SK-N-SH (cell line): Measurements from ENCODE around the gene HSF4. TPM values are rescaled to one million over a fixed set of nuclear protein-coding genes. Genes with fewer than 3 reads are reported as not detected.

Experiments used
- CTCF ChIA-PET: fragments of 300-600, 350-600 bp; formaldehyde crosslinking; extraction: SDS; loops from one replicate; lab custom pipeline; 2021; lab: Yijun Ruan, JAX
- POLR2A ChIA-PET: fragments of 350-600 bp; sonication (Branson Sonifier 250); formaldehyde crosslinking; extraction: SDS; loops from one replicate; lab custom pipeline; 2020; ENCODE audit warnings: antibody characterized with exemption, inconsistent platforms; lab: Yijun Ruan, JAX
- DNase-seq: peaks from one replicate; pipeline ENCODE4 v3.0.0; 2012
- H2AFZ ChIP-seq: fragments of 200-600 bp; sonication (generic); 2 replicates; pipeline ENCODE4 v1.8.1; 2016; ENCODE audit warnings: antibody characterized with exemption, mild to moderate bottlenecking, low read depth
- H3F3A ChIP-seq: fragments of 200-600 bp; sonication (generic); replicated peaks from 2 replicates; pipeline ENCODE3; 2016; ENCODE audit warnings: antibody characterized with exemption, mild to moderate bottlenecking; ENCODE audit not compliant: insufficient read depth
- H3K27ac ChIP-seq, 2 experiments: fragments of 200-500 bp in 1 of 2; fragments of 200-600 bp in 1 of 2; sonication (Bioruptor generic) in 1 of 2; sonication (generic), shearing (Covaris generic) in 1 of 2; 2 replicates each; pipeline versions ENCODE4 v1.5.1 to v1.6.1; 2014 to 2016; ENCODE audit warnings: low read depth in 2 of 2, inconsistent platforms in 1 of 2, low read length in 1 of 2, mild to moderate bottlenecking in 1 of 2, mixed read lengths in 1 of 2
- H3K27me3 ChIP-seq: fragments of 200-600 bp; sonication (generic), shearing (Covaris generic); 2 replicates; pipeline ENCODE4 v1.6.1; 2016; ENCODE audit warnings: mixed run types; ENCODE audit not compliant: insufficient read depth
- H3K36me3 ChIP-seq, 2 experiments: fragments of 200-500 bp in 1 of 2; fragments of 200-600 bp in 1 of 2; sonication (Bioruptor generic) in 1 of 2; sonication (generic) in 1 of 2; replicated peaks in 1 of 2; 2 replicates each; pipeline versions ENCODE3 to v1.5.1; 2014 to 2016; ENCODE audit warnings: low read length in 1 of 2, mild to moderate bottlenecking in 1 of 2; ENCODE audit not compliant: insufficient read depth in 2 of 2, control insufficient read depth in 1 of 2
- H3K4me1 ChIP-seq, 2 experiments: fragments of 200-500 bp in 1 of 2; fragments of 200-600 bp in 1 of 2; sonication (Bioruptor generic) in 1 of 2; sonication (generic), shearing (Covaris generic) in 1 of 2; 2 replicates each; pipeline versions ENCODE4 v1.5.1 to v1.6.1; 2014 to 2016; ENCODE audit warnings: low read depth in 1 of 2, low read length in 1 of 2, mixed run types in 1 of 2; ENCODE audit not compliant: insufficient read depth in 2 of 2, control insufficient read depth in 1 of 2
- H3K4me2 ChIP-seq: fragments of 200-600 bp; sonication (generic), shearing (Covaris generic); 2 replicates; pipeline ENCODE4 v1.6.1; 2017; ENCODE audit warnings: mixed run types
- H3K4me3 ChIP-seq, 2 experiments: fragments of 200-500 bp in 1 of 2; fragments of 200-600 bp in 1 of 2; sonication (Bioruptor generic) in 1 of 2; sonication (generic), shearing (Covaris generic) in 1 of 2; 2 replicates each; pipeline versions ENCODE4 v1.5.1 to v1.8.1; 2014 to 2016; ENCODE audit warnings: low read depth in 2 of 2, inconsistent platforms in 1 of 2, low read length in 1 of 2, mild to moderate bottlenecking in 1 of 2, mixed read lengths in 1 of 2, moderate library complexity in 1 of 2
- H3K79me2 ChIP-seq: fragments of 200-600 bp; sonication (generic); 2 replicates; pipeline ENCODE4 v1.8.1; 2017; ENCODE audit warnings: mild to moderate bottlenecking; ENCODE audit not compliant: insufficient read depth
- H3K9ac ChIP-seq: fragments of 200-600 bp; sonication (generic); 2 replicates; pipeline ENCODE4 v1.6.1; 2017; ENCODE audit warnings: mixed run types
- H3K9me2 ChIP-seq: fragments of 200-600 bp; sonication (generic); 2 replicates; pipeline ENCODE4 v1.6.1; 2017; ENCODE audit warnings: mixed run types
- H3K9me3 ChIP-seq: fragments of 200-600 bp; sonication (generic); 2 replicates; pipeline ENCODE4 v1.6.1; 2017; ENCODE audit warnings: mixed run types, mild to moderate bottlenecking, moderate library complexity
- H4K20me1 ChIP-seq: fragments of 200-600 bp; sonication (generic); 2 replicates; pipeline ENCODE4 v1.6.1; 2017; ENCODE audit warnings: mild to moderate bottlenecking, mixed run types; ENCODE audit not compliant: insufficient read depth
- EZH2phosphoT487 ChIP-seq: fragments of 200-600 bp; sonication (generic); IDR thresholded peaks from 2 replicates; pipeline ENCODE4 v1.6.1; 2017; ENCODE audit warnings: low read depth, mixed run types, mild to moderate bottlenecking, antibody characterized with exemption, moderate library complexity, borderline replicate concordance
- FOXJ3 ChIP-seq: sonication (generic); formaldehyde crosslinking; IDR thresholded peaks from 2 replicates; pipeline ENCODE4 v1.5.1; 2020; ENCODE audit warnings: mild to moderate bottlenecking, missing genetic modification reagents
- GATA2 ChIP-seq: sonication (generic); formaldehyde crosslinking; IDR thresholded peaks from 2 replicates; pipeline ENCODE4 v1.5.0; 2020; ENCODE audit warnings: mild to moderate bottlenecking, missing genetic modification reagents
- IRF3 ChIP-seq: fragments of 150-350 bp; IDR thresholded peaks from 2 replicates; pipeline ENCODE4 v1.6.1; 2016; ENCODE audit warnings: mild to moderate bottlenecking, low read depth, low read length
- MAX ChIP-seq: IDR thresholded peaks from 2 replicates; pipeline ENCODE4 v1.4.0; 2012; ENCODE audit warnings: low read depth
- MXI1 ChIP-seq: IDR thresholded peaks from 2 replicates; pipeline ENCODE4 v1.6.1; 2012; ENCODE audit warnings: mild to moderate bottlenecking, low read depth, low read length, improper control_type of control experiment
- POLR2AphosphoS5 ChIP-seq: IDR thresholded peaks from 2 replicates; pipeline ENCODE4 v1.6.1; 2012; ENCODE audit warnings: low read depth, low read length
- RAD21 ChIP-seq: IDR thresholded peaks from 2 replicates; pipeline ENCODE4 v1.6.1; 2012; ENCODE audit warnings: mild to moderate bottlenecking, low read length
- RCOR1 ChIP-seq: fragments of 150-350 bp; IDR thresholded peaks from 2 replicates; pipeline ENCODE4 v1.6.1; 2017; ENCODE audit warnings: antibody characterized with exemption, low read length
- RXRA ChIP-seq: IDR thresholded peaks from 2 replicates; pipeline ENCODE4 v1.4.0; 2012; ENCODE audit warnings: low read depth, mild to moderate bottlenecking, borderline replicate concordance
- TAF1 ChIP-seq: IDR thresholded peaks from 2 replicates; pipeline ENCODE4 v1.6.1; 2012; ENCODE audit warnings: low read depth, mild to moderate bottlenecking, low read length, moderate library complexity, borderline replicate concordance
- USF2 ChIP-seq: fragments of 150-350 bp; IDR thresholded peaks from 2 replicates; pipeline ENCODE4 v1.6.1; 2017; ENCODE audit warnings: antibody characterized with exemption, low read length, low read depth, borderline replicate concordance
- WGBS: methylation state at CpG from one replicate; pipeline ENCODE4 v1.1.6; 2017; ENCODE audit warnings: low lambda C conversion rate; 5-methylcytosine and 5-hydroxymethylcytosine counted together
- polyA plus RNA-seq, 3 experiments: library from polyadenylated mRNA; depleted of rRNA; stranded (reverse); fragments of >200 nt; gene quantifications; 2 replicates each; pipeline ENCODE4 v1.2.3, GENCODE V29; 2012
- TF ChIP-seq, protein P1 (sequence below): fragments of 200-600 bp; sonication (generic); IDR thresholded peaks from 2 replicates; pipeline ENCODE4 v1.6.1; 2017; ENCODE audit warnings: antibody characterized with exemption, mild to moderate bottlenecking, moderate library complexity

The HSF4 gene
- polyA plus RNA-seq, 1 of the 3 experiments (the other 2 are of a cell fraction), result 33.4 TPM

- peaks cover 7% of the 10 kb centered on the region; the same call in 1 of the 2 replicates for H3K79me2 ChIP-seq
- peak; percentile 73 for DNase-seq
- peak overlapping the region; percentile 64 for H3K9ac ChIP-seq
- POLR2A ChIA-PET, result interaction anchor here (1.0 to 2.6 kb wide), 7 partner anchors 8 to 57 kb away, joined by 3 to 15 read pairs (median 4); partner anchors contain the start of genes ELMO3, FBXL8, TMEM208 and TRADD
- peak overlapping the region; percentile 81; the same call in 1 of the 2 replicates for H2AFZ ChIP-seq
- H3K27me3 ChIP-seq, result no peaks in the 10 kb centered on the region
- WGBS, result 23% methylated on average over 20 of the region's 24 CpGs
- peak overlapping the region; percentile 49 to 66 for H3K4me3 ChIP-seq
- peaks cover 33 to 36% of the 10 kb centered on the region in 2 experiments; a peak in 3 of 4 replicates for H3K4me1 ChIP-seq
- H3K9me2 ChIP-seq, result no peaks in the 10 kb centered on the region
- peak overlapping the region; percentile 76 to 94 for H3K27ac ChIP-seq
- H3K4me2 ChIP-seq, result peak overlapping the region; percentile 98
- TF ChIP-seq IRF3 (no peak), USF2 (no peak), MAX (no peak), RCOR1 (no peak), RXRA (no peak), EZH2phosphoT487 (no peak), RAD21 (peak; percentile 44), GATA2 (CRISPR knock-in tag) (no peak), TAF1 (no peak), MXI1 (no peak), POLR2AphosphoS5 (no peak), FOXJ3 (no peak)
- TF ChIP-seq, protein P1, sequence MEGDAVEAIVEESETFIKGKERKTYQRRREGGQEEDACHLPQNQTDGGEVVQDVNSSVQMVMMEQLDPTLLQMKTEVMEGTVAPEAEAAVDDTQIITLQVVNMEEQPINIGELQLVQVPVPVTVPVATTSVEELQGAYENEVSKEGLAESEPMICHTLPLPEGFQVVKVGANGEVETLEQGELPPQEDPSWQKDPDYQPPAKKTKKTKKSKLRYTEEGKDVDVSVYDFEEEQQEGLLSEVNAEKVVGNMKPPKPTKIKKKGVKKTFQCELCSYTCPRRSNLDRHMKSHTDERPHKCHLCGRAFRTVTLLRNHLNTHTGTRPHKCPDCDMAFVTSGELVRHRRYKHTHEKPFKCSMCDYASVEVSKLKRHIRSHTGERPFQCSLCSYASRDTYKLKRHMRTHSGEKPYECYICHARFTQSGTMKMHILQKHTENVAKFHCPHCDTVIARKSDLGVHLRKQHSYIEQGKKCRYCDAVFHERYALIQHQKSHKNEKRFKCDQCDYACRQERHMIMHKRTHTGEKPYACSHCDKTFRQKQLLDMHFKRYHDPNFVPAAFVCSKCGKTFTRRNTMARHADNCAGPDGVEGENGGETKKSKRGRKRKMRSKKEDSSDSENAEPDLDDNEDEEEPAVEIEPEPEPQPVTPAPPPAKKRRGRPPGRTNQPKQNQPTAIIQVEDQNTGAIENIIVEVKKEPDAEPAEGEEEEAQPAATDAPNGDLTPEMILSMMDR, result peak; percentile 70
- TF ChIP-seq, all 33 proteins: peak for 2
- H3K9me3 ChIP-seq, result no peaks in the 10 kb centered on the region
- H3F3A ChIP-seq, result peaks cover 30% of the 10 kb centered on the region
- CTCF ChIA-PET, result interaction anchor here (0.8 to 4.1 kb wide), 19 partner anchors 9 to 275 kb away, joined by 3 to 32 read pairs (median 4); partner anchors contain the start of genes EXOC3L1, FBXL8, MATCAP1 and TMEM208
- H4K20me1 ChIP-seq, result no peaks in the 10 kb centered on the region
- peaks cover 0 to under 1% of the 10 kb centered on the region in 2 experiments for H3K36me3 ChIP-seq
These were observed 5.2 kb downstream of the HSF4 start for GRCh38 chr16:67169642-67170167.
